Measurements from ENCODE around the gene KRTAP10-11. TPM values are rescaled to one million over a fixed set of nuclear protein-coding genes. Genes with fewer than 3 reads are reported as not detected.
"Not testable (repeated sequence)": the region's sequence is repeated elsewhere in the genome, so short reads cannot be mapped to it uniquely, and the experiment has no call there.

The KRTAP10-11 gene
- total RNA-seq, result not detected in 2 replicates
- polyA plus RNA-seq (2012), result not detected

GRCh38 chr21:44646366-44647221 lies at the start of gene KRTAP10-11:
Gene KRTAP10-11 (plus strand): TSS chr21:44646414. CDS start chr21:44646459, 45 bp downstream.
- DNase-seq (ENCODE audit: low read depth), result peak; percentile 6

- DNase-seq (ENCODE audit: low read depth), result no peak
Observed at GRCh38 chr21:44598061-44598460, 48.2 kb upstream of the KRTAP10-11 start.

- no peak for DNase-seq (ENCODE audit: low read depth)
Observed at GRCh38 chr21:44599264-44600029, 46.8 kb upstream of the KRTAP10-11 start.

- not testable (repeated sequence) for DNase-seq (ENCODE audit: low read depth)
Observed at GRCh38 chr21:44600118-44600978, 45.9 kb upstream of the KRTAP10-11 start, which contains the start of gene KRTAP10-7. Gene KRTAP10-7 (plus strand): TSS chr21:44600597. CDS start chr21:44600622, 25 bp downstream.

- DNase-seq (ENCODE audit: low read depth), result not testable (repeated sequence)
Observed at GRCh38 chr21:44601091-44601490, 45.1 kb upstream of the KRTAP10-11 start.

- DNase-seq (ENCODE audit: low read depth), result peak; percentile 18
Observed at GRCh38 chr21:44601596-44602462, 44.4 kb upstream of the KRTAP10-11 start.

- DNase-seq (ENCODE audit: low read depth), result no peak
Observed at GRCh38 chr21:44602463-44602850, 43.8 kb upstream of the KRTAP10-11 start.

GRCh38 chr21:44603109-44603875 lies 42.9 kb upstream of the KRTAP10-11 start:
- DNase-seq (ENCODE audit: low read depth), result no peak

GRCh38 chr21:44603911-44604310 lies 42.3 kb upstream of the KRTAP10-11 start:
- no peak for DNase-seq (ENCODE audit: low read depth)

GRCh38 chr21:44606495-44606894 lies 39.7 kb upstream of the KRTAP10-11 start:
- DNase-seq (ENCODE audit: low read depth), result no peak

GRCh38 chr21:44609193-44609592 lies 37.0 kb upstream of the KRTAP10-11 start:
- no peak for DNase-seq (ENCODE audit: low read depth)

- DNase-seq (ENCODE audit: low read depth), result not testable (repeated sequence)
Observed at GRCh38 chr21:44610157-44610843, 35.9 kb upstream of the KRTAP10-11 start.

GRCh38 chr21:44611551-44611950 lies 34.7 kb upstream of the KRTAP10-11 start:
- DNase-seq (ENCODE audit: low read depth), result no peak

- DNase-seq (ENCODE audit: low read depth), result no peak
Observed at GRCh38 chr21:44612029-44612486, 34.2 kb upstream of the KRTAP10-11 start, which contains the start of gene KRTAP10-8. Gene KRTAP10-8 (plus strand): TSS chr21:44612079. CDS start chr21:44612101, 22 bp downstream.

GRCh38 chr21:44612669-44613229 lies 33.5 kb upstream of the KRTAP10-11 start:
- DNase-seq (ENCODE audit: low read depth), result no peak

GRCh38 chr21:44613386-44614155 lies 32.6 kb upstream of the KRTAP10-11 start:
- no peak for DNase-seq (ENCODE audit: low read depth)

GRCh38 chr21:44614161-44614631 lies 32.0 kb upstream of the KRTAP10-11 start:
- DNase-seq (ENCODE audit: low read depth), result no peak
